GM21717 (cell line): ENCODE results near the gene MAP3K7.
A peak's percentile ranks its signal among the peaks of the same experiment; 100 is the strongest.
"Not testable (repeated sequence)": the region's sequence is repeated elsewhere in the genome, so short reads cannot be mapped to it uniquely, and the experiment has no call there.

Source experiments
- ATAC-seq: cut with Tn5 transposase; IDR thresholded peaks from one replicate; pipeline ENCODE4 v1.9.1; 2021; ENCODE audit warnings: mild to moderate bottlenecking, moderate library complexity; ENCODE audit not compliant: unreplicated experiment

MAP3K7 gene

GRCh38 chr6:90578894-90579549, 7.8 kb downstream of the MAP3K7 start:
- no peak for ATAC-seq

- ATAC-seq: no peak
These were observed 11.6 kb downstream of the MAP3K7 start for GRCh38 chr6:90575267-90575666.

- no peak for ATAC-seq
These were observed 12.3 kb downstream of the MAP3K7 start for GRCh38 chr6:90574610-90575009.

DNA sequence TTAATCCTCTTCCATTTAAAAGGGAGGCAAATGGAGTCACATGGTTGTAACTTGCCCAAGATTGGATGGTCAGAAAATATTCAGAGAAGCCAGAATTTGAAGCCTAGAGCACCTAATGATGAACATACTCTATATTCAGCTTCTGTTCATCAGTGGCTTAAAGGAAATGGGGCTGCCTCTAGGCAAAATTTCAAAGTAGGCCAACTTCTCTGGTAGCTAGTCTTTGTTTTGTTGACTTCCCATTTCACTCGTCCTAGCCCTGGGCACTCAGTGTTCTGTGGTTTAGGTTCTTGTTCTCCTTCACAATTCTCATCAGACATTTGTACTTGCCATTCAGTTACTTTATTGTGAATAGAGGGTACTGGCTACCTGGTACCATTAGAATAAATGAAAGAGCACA, 13.2 kb downstream of the MAP3K7 start:
- ATAC-seq: no peak

GRCh38 chr6:90572856-90573255, 14.0 kb downstream of the MAP3K7 start:
- no peak for ATAC-seq

- no peak for ATAC-seq
These were observed 17.6 kb downstream of the MAP3K7 start for GRCh38 chr6:90569223-90569622.

DNA sequence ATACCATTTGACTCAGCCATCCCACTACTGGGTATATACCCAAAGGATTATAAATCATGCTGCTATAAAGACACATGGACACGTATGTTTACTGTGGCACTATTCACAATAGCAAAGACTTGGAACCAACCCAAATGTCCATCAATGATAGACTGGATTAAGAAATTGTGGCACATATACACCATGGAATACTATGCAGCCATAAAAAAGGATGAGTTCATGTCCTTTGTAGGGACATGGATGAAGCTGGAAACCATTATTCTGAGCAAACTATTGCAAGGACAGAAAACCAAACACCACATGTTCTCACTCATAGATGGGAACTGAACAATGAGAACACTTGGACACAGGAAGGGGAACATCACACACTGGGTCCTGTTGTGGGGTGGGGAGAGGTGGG, 19.2 kb downstream of the MAP3K7 start:
- not testable (repeated sequence) for ATAC-seq

DNA sequence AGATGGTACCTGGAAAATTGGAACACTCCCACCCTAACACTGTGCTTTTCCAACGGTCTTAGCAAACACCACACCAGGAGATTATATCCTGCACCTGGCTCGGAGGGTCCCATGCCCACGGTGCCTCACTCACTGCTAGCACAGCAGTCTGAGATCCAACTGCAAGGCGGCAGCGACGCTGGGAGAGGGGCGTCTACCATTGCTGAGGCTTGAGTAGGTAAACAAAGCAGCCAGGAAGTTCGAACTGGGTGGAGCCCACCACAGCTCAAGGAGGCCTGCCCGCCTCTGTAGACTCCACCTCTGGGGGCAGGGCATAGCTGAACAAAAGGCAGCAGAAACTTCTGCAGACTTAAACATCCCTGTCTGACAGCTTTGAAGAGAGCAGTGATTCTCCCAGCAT, 24.5 kb downstream of the MAP3K7 start:
- not testable (repeated sequence) for ATAC-seq

DNA sequence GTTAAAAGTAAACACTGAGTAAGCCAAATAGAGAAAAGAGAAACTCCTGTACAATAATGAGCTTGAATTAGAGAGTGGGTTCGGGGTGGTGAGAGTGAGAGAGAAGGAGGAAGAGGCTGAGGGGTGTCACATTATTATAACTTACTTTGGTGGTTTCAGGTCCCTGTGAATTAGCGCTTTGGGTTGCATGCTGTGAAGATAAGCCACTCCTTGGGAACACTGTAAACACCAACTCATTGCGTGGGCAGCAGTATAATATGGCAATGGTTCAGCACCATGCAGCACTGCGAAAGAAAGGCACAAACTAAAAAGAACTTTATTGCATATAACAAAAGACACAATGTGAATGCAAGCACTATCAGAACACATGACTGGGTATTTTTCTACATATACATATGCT, 26.9 kb downstream of the MAP3K7 start:
- ATAC-seq: no peak

GRCh38 chr6:90557006-90557405, 29.9 kb downstream of the MAP3K7 start:
- ATAC-seq: no peak

GRCh38 chr6:90547991-90548390, 38.9 kb downstream of the MAP3K7 start:
- ATAC-seq: no peak

DNA sequence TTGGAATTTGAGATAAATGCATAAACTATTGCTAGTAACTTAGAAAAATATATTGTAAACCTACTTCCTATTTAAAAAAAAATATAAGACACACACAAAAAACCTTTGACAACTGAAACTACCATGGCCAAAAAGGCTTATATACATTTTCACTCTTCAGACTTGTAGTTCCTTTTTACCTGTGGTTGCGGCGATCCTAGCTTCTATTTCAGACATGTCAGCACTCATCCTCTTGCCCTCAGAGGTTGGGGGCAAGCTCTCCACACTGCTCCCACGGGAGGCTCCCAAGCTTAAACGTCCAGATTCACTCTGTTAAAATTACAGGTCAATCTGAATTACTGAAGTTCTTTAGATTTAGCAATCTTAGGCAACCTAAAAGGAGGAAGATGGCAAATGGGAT, 39.8 kb downstream of the MAP3K7 start:
- no peak for ATAC-seq

- ATAC-seq: no peak
These were observed 41.4 kb downstream of the MAP3K7 start for GRCh38 chr6:90545448-90545847.

DNA sequence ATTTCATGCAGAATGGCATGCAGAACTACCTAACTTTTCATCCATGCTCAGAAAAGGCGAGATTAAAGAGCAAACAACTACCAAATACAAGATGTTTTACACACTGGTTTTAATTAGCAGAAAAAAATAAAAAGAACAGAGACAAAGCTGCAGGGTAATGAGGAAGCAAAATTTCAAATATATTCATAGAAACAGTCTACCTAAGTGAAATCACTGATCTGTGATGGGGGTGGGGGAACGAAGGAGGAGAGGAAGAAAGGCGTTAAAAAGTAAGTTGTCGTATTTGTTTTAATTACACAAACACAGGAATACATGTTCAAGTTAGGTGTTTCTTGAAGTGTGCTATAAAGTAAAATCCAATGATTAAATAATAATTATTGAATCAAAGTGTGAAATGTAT, 42.1 kb downstream of the MAP3K7 start:
- ATAC-seq: no peak

- ATAC-seq: no peak
These were observed 42.8 kb downstream of the MAP3K7 start for GRCh38 chr6:90544081-90544480.

GRCh38 chr6:90541221-90541620, 45.7 kb downstream of the MAP3K7 start:
- no peak for ATAC-seq

DNA sequence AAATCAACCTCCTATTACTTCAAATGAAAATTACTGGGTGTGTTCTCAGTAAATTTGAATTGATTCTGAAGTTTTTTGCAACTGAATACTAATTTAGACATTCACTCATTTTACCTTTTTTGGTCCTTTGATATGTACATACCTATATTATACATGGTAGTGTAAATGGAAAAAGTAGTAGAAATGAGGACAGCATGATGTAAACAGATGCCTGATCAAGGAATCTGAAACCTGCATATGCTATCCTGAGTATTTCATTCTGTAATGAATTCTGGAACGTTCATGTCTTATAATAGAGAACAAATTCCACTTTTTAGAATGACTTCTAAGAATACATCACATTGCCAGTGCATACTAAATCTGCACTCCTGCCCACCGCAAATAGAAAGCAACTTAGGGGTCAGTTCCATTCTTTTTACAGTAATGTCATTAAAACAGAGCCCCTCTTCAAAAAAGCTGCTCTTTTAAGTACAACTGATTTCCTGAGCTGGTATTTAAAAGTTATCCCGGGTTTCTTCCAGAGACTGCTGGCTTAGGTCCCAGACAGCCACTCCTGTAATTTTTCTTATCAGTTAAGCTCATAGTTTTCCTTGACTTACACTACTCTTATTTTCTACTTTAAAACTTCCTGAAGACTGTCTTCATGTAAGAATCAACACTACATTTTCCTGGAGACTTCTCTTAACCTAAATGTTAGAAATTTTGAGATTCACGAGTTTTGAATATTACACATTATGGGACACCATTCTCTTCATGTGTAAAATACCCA, 48.4 kb downstream of the MAP3K7 start:
- ATAC-seq: no peak

GRCh38 chr6:90537723-90538258, 49.1 kb downstream of the MAP3K7 start:
- ATAC-seq: peak; percentile 65

DNA sequence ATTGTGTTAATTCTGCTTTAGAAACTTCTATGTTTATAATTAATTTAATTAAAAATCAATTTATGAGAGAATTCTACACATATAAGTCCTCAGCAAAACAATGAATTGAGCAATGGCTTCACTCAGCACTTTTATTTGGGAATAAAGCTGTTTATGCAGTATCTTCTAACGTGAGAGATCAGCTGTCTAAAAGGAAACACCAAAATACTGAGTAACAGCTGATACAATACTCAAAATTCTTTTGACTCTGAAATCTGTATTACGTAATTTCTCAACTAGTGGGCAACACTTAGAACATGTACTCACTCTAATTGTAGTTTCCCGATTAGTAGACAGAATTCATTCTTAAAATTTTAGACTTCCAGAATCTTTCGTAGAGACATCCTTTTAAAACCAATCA, 49.8 kb downstream of the MAP3K7 start:
- no peak for ATAC-seq

DNA sequence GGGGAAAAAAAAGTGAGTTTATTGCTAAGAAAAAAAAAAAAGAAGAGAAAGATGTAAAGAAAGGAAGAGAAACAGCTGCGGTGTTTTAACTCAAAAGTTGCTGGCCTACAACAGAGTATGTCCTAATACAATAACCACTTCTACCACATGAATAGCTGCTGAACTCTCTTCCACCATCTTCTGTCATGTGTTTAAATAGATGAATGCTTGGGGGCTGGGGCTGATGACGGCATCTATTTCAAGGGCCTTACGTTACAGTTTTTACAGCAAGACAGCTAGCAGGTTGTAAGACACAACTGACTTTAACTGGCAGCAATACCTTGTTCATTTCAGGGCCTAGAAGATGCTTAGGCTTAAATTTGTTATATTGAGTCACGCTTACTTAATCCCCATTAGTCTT, 50.4 kb downstream of the MAP3K7 start:
- ATAC-seq: no peak

- ATAC-seq: no peak
These were observed 52.4 kb downstream of the MAP3K7 start for GRCh38 chr6:90534337-90535025.
